Endothelial cell of umbilical vein (primary cell): ENCODE measurements around the gene TTBK1. TPM values are rescaled to one million over a fixed set of nuclear protein-coding genes. Genes with fewer than 3 reads are reported as not detected.

ENCODE experiments used
- BruUV-seq: library from RNA; stranded (reverse); fragments of 400-500 nt; replicated peaks from 2 replicates; lab custom pipeline; 2021; lab: Mats Ljungman, UMichigan
- CTCF ChIA-PET: fragments of 300-600, 350-600 bp; sonication (Branson Sonifier 250); formaldehyde crosslinking; loops from one replicate; lab custom pipeline; 2021; ENCODE audit warnings: antibody characterized with exemption, inconsistent platforms; lab: Charles Lee
- POLR2A ChIA-PET: fragments of 300-600, 350-600 bp; sonication (Branson Sonifier 250); formaldehyde crosslinking; loops from one replicate; lab custom pipeline; 2021; ENCODE audit warnings: antibody characterized with exemption, inconsistent platforms; lab: Charles Lee
- DNase-seq: peaks from one replicate; pipeline ENCODE4 v3.0.0-alpha.2; 2011; ENCODE audit warnings: low read depth, low spot score
- FAIRE-seq: peaks from 2 replicates; lab custom pipeline; 2011; peaks lifted over from hg19 to GRCh38; lab: Jason Lieb, UNC
- H2AFZ ChIP-seq: 2 replicates; pipeline ENCODE4 v1.6.0; 2012; ENCODE audit warnings: low read depth, low read length, control low read depth, inconsistent platforms
- H3K27ac ChIP-seq: 2 replicates; pipeline ENCODE4 v1.5.1; 2011; ENCODE audit warnings: low read depth, mild to moderate bottlenecking, control low read depth, low read length, moderate library complexity; ENCODE audit not compliant: insufficient read depth
- H3K27me3 ChIP-seq, 2 experiments: 2 replicates each; pipeline versions ENCODE4 v1.6.0 to v1.6.1; 2011; ENCODE audit warnings: low read length in 2 of 2, mixed read lengths in 1 of 2; ENCODE audit not compliant: control insufficient read depth in 2 of 2, insufficient read depth in 2 of 2
- H3K36me3 ChIP-seq, 2 experiments: 2 replicates in 1 of 2; 3 replicates in 1 of 2; pipeline ENCODE4 v1.5.1; 2011; ENCODE audit warnings: low read length in 2 of 2, mild to moderate bottlenecking in 1 of 2, moderate library complexity in 1 of 2; ENCODE audit not compliant: control insufficient read depth in 2 of 2, insufficient read depth in 2 of 2; ENCODE audit errors: extremely low read depth in 1 of 2
- H3K4me1 ChIP-seq: 3 replicates; pipeline ENCODE4 v1.5.1; 2011; ENCODE audit warnings: mild to moderate bottlenecking, low read length; ENCODE audit not compliant: control insufficient read depth, insufficient read depth; ENCODE audit errors: extremely low read depth
- H3K4me2 ChIP-seq: 2 replicates; pipeline ENCODE4 v1.6.1; 2011; ENCODE audit warnings: low read length, control low read depth, mixed read lengths; ENCODE audit not compliant: insufficient read depth
- H3K4me3 ChIP-seq, 3 experiments: fragments of 200-600 bp in 1 of 3; sonication (generic), shearing (Covaris generic) in 1 of 3; replicated peaks in 1 of 3; 2 replicates each; pipeline ENCODE4 v1.5.1; 2011 to 2016; ENCODE audit warnings: control low read depth in 3 of 3, low read length in 3 of 3, mild to moderate bottlenecking in 2 of 3, inconsistent platforms in 1 of 3, low read depth in 1 of 3, moderate library complexity in 1 of 3; ENCODE audit not compliant: insufficient read depth in 1 of 3
- H3K79me2 ChIP-seq: 2 replicates; pipeline ENCODE4 v1.6.0; 2012; ENCODE audit warnings: low read length, inconsistent platforms; ENCODE audit not compliant: control insufficient read depth, insufficient read depth
- H3K9ac ChIP-seq: replicated peaks from 2 replicates; pipeline ENCODE3; 2011; ENCODE audit warnings: low read length, control low read depth; ENCODE audit not compliant: insufficient read depth; ENCODE audit errors: extremely low read depth
- H3K9me1 ChIP-seq: replicated peaks from 3 replicates; pipeline ENCODE4 v1.6.0; 2011; ENCODE audit warnings: mild to moderate bottlenecking, low read length; ENCODE audit not compliant: control insufficient read depth, insufficient read depth; ENCODE audit errors: extremely low read depth
- H3K9me3 ChIP-seq: replicated peaks from 2 replicates; pipeline ENCODE4 v1.5.1; 2012; ENCODE audit warnings: low read length, inconsistent platforms; ENCODE audit not compliant: control insufficient read depth, insufficient read depth
- H4K20me1 ChIP-seq: replicated peaks from 2 replicates; pipeline ENCODE3; 2011; ENCODE audit warnings: mild to moderate bottlenecking, low read length; ENCODE audit not compliant: control insufficient read depth, insufficient read depth; ENCODE audit errors: extremely low read depth
- CTCF ChIP-seq, 2 donors: IDR thresholded peaks; 1 replicate in 1 of 2; 2 replicates in 1 of 2; pipeline ENCODE4 v1.5.1; 2011; ENCODE audit warnings: low read length in 2 of 2, mild to moderate bottlenecking in 2 of 2, moderate library complexity in 2 of 2, control low read depth in 1 of 2, inconsistent platforms in 1 of 2, low read depth in 1 of 2; ENCODE audit not compliant: insufficient read depth in 1 of 2; ENCODE audit errors: extremely low read depth in 1 of 2
- EZH2 ChIP-seq: IDR thresholded peaks from 2 replicates; pipeline ENCODE4 v1.6.1; 2012; ENCODE audit warnings: borderline replicate concordance, low read depth, mild to moderate bottlenecking, moderate library complexity, low read length, inconsistent platforms; ENCODE audit not compliant: severe bottlenecking
- FOS ChIP-seq: IDR thresholded peaks from 2 replicates; pipeline ENCODE4 v1.6.1; 2011; ENCODE audit warnings: mild to moderate bottlenecking, low read length, moderate library complexity, borderline replicate concordance; ENCODE audit not compliant: insufficient read depth
- GATA2 ChIP-seq: IDR thresholded peaks from 2 replicates; pipeline ENCODE4 v1.7.0; 2011; ENCODE audit warnings: low read depth, mild to moderate bottlenecking, moderate library complexity, mixed read lengths, low read length; ENCODE audit not compliant: insufficient read length, insufficient read depth
- JUN ChIP-seq: IDR thresholded peaks from 2 replicates; pipeline ENCODE4 v1.6.1; 2011; ENCODE audit warnings: borderline replicate concordance, low read depth; ENCODE audit not compliant: insufficient read length, insufficient read depth
- MAX ChIP-seq: IDR thresholded peaks from 2 replicates; pipeline ENCODE4 v1.6.1; 2011; ENCODE audit not compliant: insufficient read depth, insufficient read length
- MYC ChIP-seq: IDR thresholded peaks from one replicate; pipeline ENCODE4 v1.6.1; 2011; ENCODE audit warnings: mild to moderate bottlenecking, low read depth, low read length
- POLR2A ChIP-seq: IDR thresholded peaks from 2 replicates; pipeline ENCODE4 v1.6.1; 2012; ENCODE audit warnings: low read depth, mild to moderate bottlenecking, control low read depth, low read length
- POLR2AphosphoS5 ChIP-seq: IDR thresholded peaks from 2 replicates; pipeline ENCODE4 v1.6.1; 2012; ENCODE audit warnings: low read depth, mild to moderate bottlenecking, control low read depth, low read length, moderate library complexity; ENCODE audit not compliant: insufficient read depth
- dilution Hi-C: fragments of 300-500 bp; cut with MboI; formaldehyde crosslinking; loops from one replicate; pipeline ENCODE4 v1.15.0; 2019; ENCODE audit warnings: low sequenced_read_pairs; ENCODE audit not compliant: extremely low pct_ligation_motif_present
- intact Hi-C: fragments of 100-400 bp; cut with micrococcal nuclease; formaldehyde crosslinking; loops from one replicate; pipeline ENCODE4 v1.10.0; 2022
- polyA plus RNA-seq, 4 experiments: library from polyadenylated mRNA; depleted of rRNA in 3 of 4; stranded (reverse) in 3 of 4; unstranded in 1 of 4; fragments of >200 nt; gene quantifications; 2 replicates each; pipeline versions ENCODE4 v1.2.1 to v1.2.3, GENCODE V29; 2011 to 2012; ENCODE audit warnings: missing spikeins in 1 of 4
- total RNA-seq: library from RNA; stranded (reverse); gene quantifications from 2 replicates; pipeline ENCODE4 v1.2.3, GENCODE V29; 2021

TTBK1 gene
- total and polyA plus RNA-seq, 2 donors (not counting 3 experiments of a cell fraction or from before 2014, with no cell fraction given), result 0.06 TPM; not detected in 1

GRCh38 chr6:43293698-43294097 is 50.4 kb downstream of the TTBK1 start:
- no peak overlapping the region for H3K4me3 ChIP-seq
- peaks cover 2 to 19% of the 10 kb centered on the region in 2 experiments for H3K27me3 ChIP-seq
- no peaks in the 10 kb centered on the region for H4K20me1 ChIP-seq
- no peaks in the 10 kb centered on the region for H3K9me1 ChIP-seq
- FAIRE-seq, result no peak
- no peaks in the 10 kb centered on the region for H3K9me3 ChIP-seq
- no peak overlapping the region for H3K27ac ChIP-seq
- no peak for DNase-seq
- H3K4me1 ChIP-seq, result no peaks in the 10 kb centered on the region
- dilution Hi-C loops (no loop called here), intact Hi-C loops (no loop called here)
- BruUV-seq, result no TSS peak
- POLR2A ChIA-PET, result no interaction called here
- H3K36me3 ChIP-seq, result no peaks in the 10 kb centered on the region
- CTCF ChIA-PET, result no interaction called here
- H3K79me2 ChIP-seq, result no peaks in the 10 kb centered on the region
- TF ChIP-seq MYC (no peak), MAX (no peak), CTCF (IDR thresholded peaks at IDR 0.05; ENCODE audit: extremely low read depth in 1 of 2, insufficient read depth in 1 of 2, low read depth in 1 of 2, low read length in 2 of 2) (no peak), GATA2 (no peak), FOS (no peak), EZH2 (no peak), JUN (no peak), POLR2AphosphoS5 (no peak), POLR2A (no peak)
- no peak overlapping the region for H3K4me2 ChIP-seq
- H2AFZ ChIP-seq, result no peak overlapping the region
- no peak overlapping the region for H3K9ac ChIP-seq
